H54 (cell line): ENCODE results near the gene RLF.
"Not testable (repeated sequence)": the region's sequence is repeated elsewhere in the genome, so short reads cannot be mapped to it uniquely, and the experiment has no call there.

Experiments used
- DNase-seq: peaks from one replicate; pipeline ENCODE4 v3.0.0; 2011; ENCODE audit warnings: low spot score, mixed read lengths; ENCODE audit not compliant: insufficient read length
- FAIRE-seq: peaks from 3 replicates; lab custom pipeline; 2011; peaks lifted over from hg19 to GRCh38; lab: Jason Lieb, UNC
- POLR2A ChIP-seq: IDR thresholded peaks from 2 replicates; pipeline ENCODE4 v1.6.1; 2011; ENCODE audit warnings: low read depth, mild to moderate bottlenecking, low read length

RLF gene

DNA sequence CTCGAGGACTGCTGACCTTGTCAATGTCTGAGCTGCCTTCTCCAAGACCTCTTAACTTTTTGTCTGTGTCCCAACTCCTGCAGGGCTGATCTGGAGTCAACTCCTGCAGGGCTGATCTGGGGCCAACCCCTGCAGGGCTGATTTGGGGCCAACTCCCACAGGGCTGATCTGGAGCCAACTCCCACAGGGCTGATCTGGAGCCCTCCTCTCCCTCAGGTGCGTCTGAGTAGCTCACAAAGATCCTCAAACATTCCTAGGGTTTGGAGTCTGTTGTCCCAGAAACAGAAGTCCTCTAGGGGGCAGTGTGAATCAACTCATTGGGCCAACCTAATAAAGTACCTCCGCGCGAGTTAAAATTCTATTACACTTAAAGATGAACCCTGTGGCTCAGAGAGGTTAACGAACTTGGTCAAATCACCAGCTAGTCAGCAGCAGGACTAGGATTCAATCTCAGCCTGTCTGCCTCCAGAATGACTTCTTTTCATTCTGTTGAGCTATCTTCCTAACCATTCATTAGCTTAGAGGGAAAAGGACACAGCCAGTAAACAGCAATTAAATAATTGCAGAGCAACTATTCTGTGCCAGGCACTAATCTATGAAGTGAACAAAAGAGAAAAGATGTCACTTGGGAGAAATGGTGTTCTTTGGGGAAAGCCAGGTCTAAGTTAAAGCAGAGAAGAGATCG lies 17.2 kb upstream of the RLF start:
- DNase-seq (peak; percentile 45), FAIRE-seq (peak; percentile 82)
- no peak for TF ChIP-seq POLR2A

DNA sequence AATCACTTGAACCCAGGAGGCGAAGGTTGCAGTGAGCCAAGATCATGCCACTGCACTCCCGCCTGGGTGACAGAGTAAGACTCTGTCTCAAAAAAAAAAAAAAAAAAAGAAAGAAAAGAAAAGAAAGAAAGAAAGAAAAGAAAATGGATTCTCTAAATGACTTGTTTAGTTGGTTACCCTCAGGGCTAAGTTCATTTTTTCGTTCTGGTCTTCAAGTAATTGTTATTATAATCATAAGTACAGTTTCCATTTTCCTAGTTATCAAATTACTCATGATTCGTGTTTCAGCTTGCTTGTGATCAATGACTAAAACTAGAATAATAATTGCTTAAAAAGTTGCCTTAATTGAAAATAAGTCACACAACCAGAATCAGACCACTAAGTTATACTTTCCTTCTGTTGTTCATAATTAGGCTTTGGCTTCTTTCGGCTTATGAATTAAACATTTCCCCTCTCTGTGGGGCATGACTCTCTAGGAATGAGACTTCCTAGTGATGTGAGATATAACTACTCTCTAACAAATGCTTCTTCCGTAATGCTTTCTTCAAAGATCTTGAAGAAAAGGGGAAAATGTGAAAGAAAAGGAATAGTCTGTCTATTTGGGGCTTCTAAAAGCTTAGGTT lies 9.6 kb upstream of the RLF start:
- FAIRE-seq (no peak), DNase-seq (no peak)
- no peak for TF ChIP-seq POLR2A

DNA sequence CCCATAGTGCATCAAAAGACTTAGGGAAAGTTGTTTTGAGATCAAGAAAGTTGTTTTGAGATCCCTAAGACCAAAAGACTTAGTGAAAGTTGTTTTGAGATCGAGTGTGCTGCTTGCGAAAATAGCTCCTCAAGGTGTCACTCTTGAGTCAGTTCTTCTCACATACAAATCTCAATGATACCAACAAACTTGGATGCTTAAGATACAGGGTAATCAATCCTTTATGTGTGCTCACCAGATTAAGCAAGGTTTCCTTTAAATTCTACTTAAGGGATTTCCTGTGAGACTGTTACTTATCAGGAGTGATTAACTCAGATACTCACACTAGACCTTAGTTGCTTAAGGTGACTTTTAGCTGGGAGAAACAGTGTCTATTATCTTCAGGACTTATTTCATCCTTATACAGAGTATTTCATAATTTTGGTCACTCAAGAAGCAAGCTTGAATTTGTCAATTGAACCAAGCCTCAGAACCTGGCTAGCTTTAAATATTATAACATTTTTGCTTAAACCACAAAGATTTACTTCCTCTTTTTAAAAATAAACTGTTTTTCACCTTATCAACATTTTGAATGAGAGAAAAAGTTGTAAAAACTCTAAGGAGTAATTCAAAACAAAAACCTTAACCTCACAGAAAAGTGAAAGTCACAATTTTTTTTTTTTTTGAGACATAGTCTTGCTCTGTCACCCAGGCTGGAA lies 8.0 kb upstream of the RLF start:
- FAIRE-seq = peak; percentile 95
- TF ChIP-seq POLR2A = no peak
- DNase-seq = no peak

GRCh38 chr1:40155135-40155534 lies 6.1 kb upstream of the RLF start:
- no peak for TF ChIP-seq POLR2A

GRCh38 chr1:40155910-40156309 lies 5.3 kb upstream of the RLF start:
- FAIRE-seq (peak; percentile 11), DNase-seq (no peak)
- TF ChIP-seq POLR2A = no peak

More at GRCh38 chr1:40155135-40155534, 6.1 kb upstream of the RLF start:
- FAIRE-seq (no peak), DNase-seq (no peak)

- DNase-seq (no peak), FAIRE-seq (no peak)
- no peak for TF ChIP-seq POLR2A
Observed at GRCh38 chr1:40160806-40161124, 422 bp upstream of the RLF start.

DNA sequence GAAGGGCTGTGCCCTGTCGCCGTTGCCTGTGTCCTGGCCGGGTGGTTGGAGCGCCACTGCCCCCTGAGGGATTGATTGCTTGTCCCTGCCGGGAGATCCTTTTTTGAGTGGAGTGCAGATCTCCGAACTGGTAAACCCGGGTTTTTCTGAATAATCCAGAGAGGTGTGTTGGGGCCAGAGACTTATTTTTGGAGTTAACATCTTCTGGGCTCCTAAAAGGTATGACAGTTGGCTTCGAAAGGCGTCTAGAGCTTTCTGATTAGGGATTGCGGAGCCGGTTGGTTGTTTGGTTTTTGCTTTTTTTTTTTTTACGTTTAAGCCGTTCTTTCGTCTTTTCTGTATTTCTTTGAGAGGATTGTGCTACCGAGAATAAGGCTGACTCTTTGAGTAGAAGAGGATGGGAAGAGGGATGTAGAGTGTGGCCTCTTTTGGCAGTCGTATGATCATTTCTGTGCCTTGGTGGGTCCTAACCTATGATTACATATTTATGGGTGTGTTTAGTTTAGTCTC lies 756 bp downstream of the RLF start:
- FAIRE-seq (no peak), DNase-seq (no peak)
- TF ChIP-seq POLR2A = no peak

- FAIRE-seq (peak; percentile 27), DNase-seq (no peak)
Observed at GRCh38 chr1:40162753-40163441, 1.7 kb downstream of the RLF start.

DNA sequence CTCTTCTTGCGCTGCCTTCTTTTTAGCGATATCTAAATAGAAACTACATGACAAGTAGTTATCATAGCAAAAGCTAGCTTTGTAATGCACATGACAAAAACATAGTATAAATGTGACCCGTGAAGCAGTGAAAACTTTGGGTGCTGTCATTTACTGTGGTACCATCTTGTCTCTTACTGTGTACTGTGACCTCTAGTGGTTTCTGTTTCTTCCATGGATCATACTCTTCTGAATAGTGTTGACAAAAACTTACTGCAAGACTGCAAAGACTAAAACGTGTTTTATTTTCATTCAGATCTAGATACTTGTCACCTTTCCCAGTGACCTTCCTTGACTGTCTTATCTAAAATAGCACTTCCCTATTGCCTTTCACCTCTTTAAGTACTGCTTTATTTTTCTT lies 6.1 kb downstream of the RLF start:
- no peak for DNase-seq
- peak; percentile 70 for FAIRE-seq
- no peak for TF ChIP-seq POLR2A

More at GRCh38 chr1:40162753-40163441, 1.7 kb downstream of the RLF start:
- TF ChIP-seq POLR2A = no peak

DNA sequence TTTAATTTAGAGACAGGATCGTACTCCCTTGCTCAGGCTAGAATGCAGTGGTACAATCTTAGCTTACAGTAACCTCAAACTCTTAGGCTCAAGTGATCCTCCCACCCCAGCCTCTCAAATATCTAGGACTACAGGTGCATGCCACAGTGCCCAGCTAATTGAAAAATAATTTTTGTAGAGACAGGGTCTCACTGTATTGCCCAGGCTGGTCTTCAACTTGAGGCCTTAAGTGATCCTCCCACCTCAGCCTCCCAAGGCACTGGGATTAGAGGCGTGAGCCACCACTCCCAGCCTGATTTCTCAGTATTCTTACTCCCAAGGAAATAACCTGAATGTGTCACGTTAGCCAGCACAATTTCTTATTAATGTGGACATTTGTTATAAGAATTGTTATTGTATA lies 9.8 kb downstream of the RLF start:
- DNase-seq (no peak), FAIRE-seq (no peak)
- no peak for TF ChIP-seq POLR2A

GRCh38 chr1:40174788-40175187 lies 13.6 kb downstream of the RLF start:
- DNase-seq (no peak), FAIRE-seq (no peak)
- TF ChIP-seq POLR2A = no peak

GRCh38 chr1:40176989-40177388 lies 15.8 kb downstream of the RLF start:
- not testable (repeated sequence) for DNase-seq, FAIRE-seq

DNA sequence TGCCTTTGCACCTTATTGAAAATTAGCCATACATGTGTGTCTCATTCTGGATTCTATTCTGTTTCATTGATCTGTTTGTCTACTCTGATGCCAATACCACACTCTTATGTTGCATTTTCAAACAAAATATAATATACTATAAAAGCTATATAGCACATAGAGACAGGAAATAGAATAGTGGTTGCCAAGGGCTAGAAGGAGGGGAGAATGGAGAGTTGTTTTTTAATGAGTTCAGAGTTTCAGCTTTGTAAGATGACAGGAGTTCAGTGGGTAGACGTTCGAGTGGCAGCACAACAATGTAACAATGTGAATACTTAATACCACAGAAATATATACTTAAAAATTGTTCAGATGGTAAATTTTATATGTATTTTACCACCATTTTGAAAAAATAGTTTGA lies 17.0 kb downstream of the RLF start:
- FAIRE-seq (no peak), DNase-seq (no peak)
- no peak for TF ChIP-seq POLR2A

DNA sequence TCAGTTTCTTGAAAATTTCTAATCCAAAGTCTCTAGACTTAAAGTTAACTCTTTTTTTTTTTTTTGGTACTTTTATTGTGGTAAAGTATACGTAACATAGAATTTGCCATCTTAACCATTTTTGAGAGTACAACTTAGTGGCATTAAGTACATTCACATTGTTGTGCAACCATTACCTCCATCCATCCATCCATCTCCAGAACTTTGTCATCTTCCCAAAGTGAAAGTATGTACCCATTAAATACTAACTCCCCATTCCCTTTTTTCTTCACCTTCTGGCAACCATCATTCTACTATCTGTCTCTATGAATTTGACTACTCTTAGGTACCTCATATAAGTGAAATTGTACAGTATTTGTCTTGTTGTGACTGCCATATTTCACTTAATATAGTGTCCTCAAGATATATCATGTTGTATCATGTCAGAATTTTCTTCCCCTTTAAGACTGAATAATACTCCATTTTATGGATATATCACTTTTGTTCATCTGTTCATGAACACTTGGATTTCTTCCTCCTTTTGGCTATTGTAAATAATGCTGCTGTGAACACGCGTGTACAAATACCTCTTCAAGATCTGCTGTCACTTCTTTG lies 18.4 kb downstream of the RLF start:
- TF ChIP-seq POLR2A = no peak
- peak; percentile 64 for FAIRE-seq
- no peak for DNase-seq
